Right lobe of liver (tissue), 6 donors: ENCODE measurements around the gene RNU5D-1. TPM values are rescaled to one million over a fixed set of nuclear protein-coding genes. Genes with fewer than 3 reads are reported as not detected.

Experiments used
- ATAC-seq, 4 donors: fragments of 200-7000 bp; cut with Tn5 transposase; one replicate each; pipeline ENCODE4 v1.9.1; 2020; ENCODE audit warnings: mild to moderate bottlenecking in 4 of 4, moderate library complexity in 4 of 4
- DNase-seq, 3 donors: peaks; one replicate each; pipeline ENCODE4 v3.0.0-alpha.2; 2020
- H3K27ac ChIP-seq, 3 donors: fragments of 200-600 bp; one replicate each; pipeline ENCODE4 v1.8.0; 2022
- H3K27me3 ChIP-seq, 2 donors: fragments of 200-600 bp; one replicate each; pipeline ENCODE4 v1.8.0; 2022
- H3K36me3 ChIP-seq, 4 donors: fragments of 200-600 bp; sonication (generic) in 1 of 4; one replicate each; pipeline versions ENCODE4 v1.5.1 to v1.8.0; 2017 to 2022; ENCODE audit warnings: control low read depth in 1 of 4
- H3K4me1 ChIP-seq, 4 donors: fragments of 200-600 bp; sonication (generic) in 1 of 4; one replicate each; pipeline versions ENCODE4 v1.5.1 to v1.8.0; 2017 to 2022; ENCODE audit warnings: control low read depth in 1 of 4
- H3K4me3 ChIP-seq, 3 donors: fragments of 200-600 bp; one replicate each; pipeline ENCODE4 v1.8.0; 2022
- H3K9me3 ChIP-seq, 4 donors: fragments of 200-600 bp; sonication (generic) in 1 of 4; one replicate each; pipeline versions ENCODE4 v1.5.1 to v1.8.0; 2017 to 2022; ENCODE audit warnings: control low read depth in 1 of 4
- CTCF ChIP-seq, 4 donors: fragments of 200-600 bp in 3 of 4; fragments of 450-650 bp in 1 of 4; IDR thresholded peaks; one replicate each; pipeline versions ENCODE4 v1.5.1 to v1.8.0; 2016 to 2022; ENCODE audit warnings: antibody characterized with exemption in 4 of 4, mild to moderate bottlenecking in 2 of 4
- POLR2A ChIP-seq: fragments of 450-650 bp; IDR thresholded peaks from one replicate; pipeline ENCODE4 v1.6.1; 2017; ENCODE audit warnings: antibody characterized with exemption, mild to moderate bottlenecking
- WGBS: methylation state at CpG from one replicate; pipeline ENCODE4 v1.1.6; 2018; ENCODE audit warnings: low coverage, low lambda C conversion rate; ENCODE audit not compliant: insufficient coverage; ENCODE audit errors: missing lambda C conversion rate; 5-methylcytosine and 5-hydroxymethylcytosine counted together
- intact Hi-C, 2 donors: fragments of 100-400 bp; cut with DNase I; formaldehyde crosslinking; loops; one replicate each; pipeline versions ENCODE4 v1.11.2 to v1.14.1; 2022
- total RNA-seq, 6 experiments: library from RNA; depleted of rRNA in 2 of 6; stranded (reverse); fragments of >200 nt in 2 of 6; fragmentation: NEBNext Ultra II Directional in 3 of 6; extraction: Animal tissue kit (Norgen Biotek cat#: 25700) in 3 of 6; gene quantifications; one replicate each; pipeline versions ENCODE4 v1.1.0 to v1.2.4, GENCODE V29; 2016 to 2023
- donor health status: DM: no; HTN: yes; CAD: no.
- donor health status: DM: no; HTN: no; CAD: no.
- donor health status: DM: no; HTN: no; CAD: no.
- donor health status: DM: no; HTN: yes; CAD: no.
- donor health status: DM: no; HTN: yes; CAD: no.

The RNU5D-1 gene
- total RNA-seq, 6 experiments from 2014 or later = not detected

GRCh38 chr1:44760876-44761275, 29.9 kb upstream of the RNU5D-1 start:
- Histone ChIP-seq H3K4me1 (no peaks in the 10 kb centered on the region), H3K36me3 (no peaks in the 10 kb centered on the region), H3K27ac (no peak overlapping the region), H3K9me3 (no peaks in the 10 kb centered on the region), H3K4me3 (no peak overlapping the region), H3K27me3 (no peaks in the 10 kb centered on the region)
- intact Hi-C loops = no loop called here
- DNase-seq = no peak
- no peak for TF ChIP-seq POLR2A
- TF ChIP-seq CTCF (IDR thresholded peaks at IDR 0.05) = no peak
- WGBS = 89% methylated on average over 1 of the region's 3 CpGs
- no peak for ATAC-seq

- 100% methylated on average over 3 of the region's 11 CpGs for WGBS
- Histone ChIP-seq H3K27ac (no peak overlapping the region), H3K9me3 (no peaks in the 10 kb centered on the region), H3K36me3 (no peaks in the 10 kb centered on the region), H3K27me3 (no peaks in the 10 kb centered on the region), H3K4me1 (no peaks in the 10 kb centered on the region), H3K4me3 (no peak overlapping the region)
- no peak for ATAC-seq
- intact Hi-C loops = no loop called here
- no peak for DNase-seq
- TF ChIP-seq CTCF (IDR thresholded peaks at IDR 0.05) (no peak), POLR2A (no peak)
Measured at GRCh38 chr1:44759077-44759476, 28.1 kb upstream of the RNU5D-1 start.

GRCh38 chr1:44757420-44757819, 26.4 kb upstream of the RNU5D-1 start:
- TF ChIP-seq POLR2A (no peak), CTCF (IDR thresholded peaks at IDR 0.05) (no peak)
- no peaks in the 10 kb centered on the region for H3K4me1 ChIP-seq
- no peak overlapping the region for H3K4me3 ChIP-seq
- no peaks in the 10 kb centered on the region for H3K9me3 ChIP-seq
- intact Hi-C loops = no loop called here
- WGBS = 80% methylated on average over 1 of the region's 2 CpGs
- no peak overlapping the region for H3K27ac ChIP-seq
- H3K36me3 ChIP-seq = no peaks in the 10 kb centered on the region
- no peaks in the 10 kb centered on the region for H3K27me3 ChIP-seq
- ATAC-seq (no peak), DNase-seq (no peak)

DNA sequence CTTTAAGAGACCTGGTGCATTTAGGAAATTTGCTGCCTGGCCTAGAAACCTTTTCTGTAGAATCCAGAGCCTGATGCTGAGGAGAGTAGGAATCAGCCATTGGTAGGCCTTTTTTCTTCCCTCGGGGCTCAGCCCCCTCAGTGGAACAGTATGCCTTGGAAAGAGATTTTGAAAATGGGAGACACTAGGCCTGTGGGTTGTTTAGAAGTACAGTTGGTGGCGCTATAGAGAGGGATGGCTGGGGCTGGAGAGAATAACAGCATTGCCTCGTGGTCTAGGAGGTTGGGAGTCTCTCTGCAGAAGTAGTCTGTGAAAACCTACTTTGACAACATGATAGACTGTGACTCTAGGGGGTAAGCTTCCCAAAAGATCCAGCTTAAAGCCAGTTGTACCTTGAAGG, 16.9 kb upstream of the RNU5D-1 start:
- ATAC-seq (no peak), DNase-seq (no peak)
- intact Hi-C loops = no loop called here
- H3K27ac ChIP-seq = no peak overlapping the region
- WGBS = 96% methylated on average over 3 of the region's 3 CpGs
- H3K36me3 ChIP-seq = no peaks in the 10 kb centered on the region
- no peaks in the 10 kb centered on the region for H3K27me3 ChIP-seq
- TF ChIP-seq CTCF (IDR thresholded peaks at IDR 0.05) (no peak), POLR2A (no peak)
- H3K4me1 ChIP-seq = no peaks in the 10 kb centered on the region
- no peaks in the 10 kb centered on the region for H3K9me3 ChIP-seq
- no peak overlapping the region for H3K4me3 ChIP-seq

GRCh38 chr1:44743211-44743610, 12.2 kb upstream of the RNU5D-1 start:
- no peaks in the 10 kb centered on the region for H3K27me3 ChIP-seq
- WGBS = 100% methylated on average over 1 of the region's 1 CpG
- TF ChIP-seq POLR2A (no peak), CTCF (IDR thresholded peaks at IDR 0.05) (no peak)
- no peak for DNase-seq
- no peaks in the 10 kb centered on the region for H3K36me3 ChIP-seq
- no peak overlapping the region for H3K27ac ChIP-seq
- intact Hi-C loops = no loop called here
- no peaks in the 10 kb centered on the region for H3K9me3 ChIP-seq
- ATAC-seq = no peak
- no peak overlapping the region for H3K4me3 ChIP-seq
- peaks cover 0 to 6% (median 3%) of the 10 kb centered on the region in 4 donors for H3K4me1 ChIP-seq
